Measurements from ENCODE around the gene DCDC1. TPM values are rescaled to one million over a fixed set of nuclear protein-coding genes. Genes with fewer than 3 reads are reported as not detected.

DCDC1 gene
- total RNA-seq, 4 donors from 2014 or later: 0.17 TPM; not detected in 3

GRCh38 chr11:31005202-31005601 lies 364.3 kb downstream of the DCDC1 start:
- Histone ChIP-seq H3K27me3 (no peaks in the 10 kb centered on the region), H3K36me3 (no peaks in the 10 kb centered on the region), H3K4me3 (no peak overlapping the region), H3K9me3 (no peaks in the 10 kb centered on the region), H3K27ac (replicated peaks in 1 of 4) (no peak overlapping the region), H3K4me1 (no peaks in the 10 kb centered on the region)
- 81% methylated on average over 1 of the region's 1 CpG for WGBS
- intact Hi-C loops (cut with DNase I): no loop called here
- TF ChIP-seq CTCF (IDR thresholded peaks at IDR 0.05): no peak
- no peak for TF ChIP-seq EP300 (IDR thresholded peaks at IDR 0.05)
- TF ChIP-seq POLR2AphosphoS5 (IDR thresholded peaks at IDR 0.05): no peak
- TF ChIP-seq POLR2A (IDR thresholded peaks at IDR 0.05; ENCODE audit: low read depth): no peak
- no peak for DNase-seq (ENCODE audit: extremely low spot score)

- no peaks in the 10 kb centered on the region for H3K9me3 ChIP-seq
- intact Hi-C loops (cut with DNase I): no loop called here
- H3K27ac ChIP-seq (replicated peaks in 1 of 4): no peak overlapping the region
- no peak for DNase-seq (ENCODE audit: extremely low spot score)
- no peak overlapping the region for H3K4me3 ChIP-seq
- no peak for TF ChIP-seq EP300 (IDR thresholded peaks at IDR 0.05)
- TF ChIP-seq CTCF (IDR thresholded peaks at IDR 0.05): no peak
- no peak for TF ChIP-seq POLR2AphosphoS5 (IDR thresholded peaks at IDR 0.05)
- H3K27me3 ChIP-seq: no peaks in the 10 kb centered on the region
- no peaks in the 10 kb centered on the region for H3K4me1 ChIP-seq
- no peaks in the 10 kb centered on the region for H3K36me3 ChIP-seq
- 22% methylated on average over 3 of the region's 3 CpGs for WGBS
Observed at GRCh38 chr11:31001427-31001826, 368.1 kb downstream of the DCDC1 start.

- intact Hi-C loops (cut with DNase I): no loop called here
- DNase-seq (ENCODE audit: extremely low spot score): no peak
- Histone ChIP-seq H3K27me3 (no peaks in the 10 kb centered on the region), H3K27ac (replicated peaks in 1 of 4) (no peak overlapping the region), H3K36me3 (no peaks in the 10 kb centered on the region), H3K9me3 (no peaks in the 10 kb centered on the region), H3K4me3 (no peak overlapping the region), H3K4me1 (no peaks in the 10 kb centered on the region)
- no peak for TF ChIP-seq CTCF (IDR thresholded peaks at IDR 0.05)
- TF ChIP-seq EP300 (IDR thresholded peaks at IDR 0.05): no peak
- TF ChIP-seq POLR2A (IDR thresholded peaks at IDR 0.05; ENCODE audit: low read depth): no peak
- TF ChIP-seq POLR2AphosphoS5 (IDR thresholded peaks at IDR 0.05): no peak
Observed at GRCh38 chr11:31000381-31000780, 369.2 kb downstream of the DCDC1 start.

DNA sequence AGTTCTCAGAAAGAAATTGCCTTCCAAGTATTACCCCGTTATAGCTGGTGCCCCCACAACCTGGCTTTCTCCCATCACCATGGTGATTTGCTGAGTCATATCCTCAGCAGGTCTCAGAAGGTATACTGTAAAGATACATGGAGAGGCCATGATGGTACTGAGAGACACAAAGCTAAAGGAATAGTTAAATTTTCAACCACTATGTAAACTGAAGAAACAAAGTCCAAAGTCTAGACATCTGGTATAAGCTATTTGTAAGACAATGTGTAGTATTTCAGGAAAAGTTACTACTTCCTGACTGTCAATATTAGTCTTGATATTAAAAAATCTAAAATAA lies 377.1 kb downstream of the DCDC1 start:
- no peak for DNase-seq (ENCODE audit: extremely low spot score)
- Histone ChIP-seq H3K4me3 (no peak overlapping the region), H3K4me1 (no peaks in the 10 kb centered on the region), H3K27ac (replicated peaks in 1 of 4) (no peak overlapping the region), H3K9me3 (no peaks in the 10 kb centered on the region), H3K36me3 (no peaks in the 10 kb centered on the region), H3K27me3 (no peaks in the 10 kb centered on the region)
- TF ChIP-seq EP300 (IDR thresholded peaks at IDR 0.05) (no peak), CTCF (IDR thresholded peaks at IDR 0.05) (no peak), POLR2A (IDR thresholded peaks at IDR 0.05; ENCODE audit: low read depth) (no peak)
- intact Hi-C loops (cut with DNase I): no loop called here
- 46% methylated on average over 1 of the region's 1 CpG for WGBS

- Histone ChIP-seq H3K9me3 (no peaks in the 10 kb centered on the region), H3K36me3 (no peaks in the 10 kb centered on the region), H3K4me1 (no peaks in the 10 kb centered on the region), H3K27me3 (no peaks in the 10 kb centered on the region), H3K27ac (replicated peaks in 1 of 4) (no peak overlapping the region), H3K4me3 (no peak overlapping the region)
- intact Hi-C loops (cut with DNase I): no loop called here
- DNase-seq (ENCODE audit: extremely low spot score): no peak
- 85% methylated on average over 2 of the region's 2 CpGs for WGBS
- TF ChIP-seq CTCF (IDR thresholded peaks at IDR 0.05) (no peak), POLR2A (IDR thresholded peaks at IDR 0.05; ENCODE audit: low read depth) (no peak), EP300 (IDR thresholded peaks at IDR 0.05) (no peak), POLR2AphosphoS5 (IDR thresholded peaks at IDR 0.05) (no peak)
Observed at GRCh38 chr11:30991802-30992512, 377.6 kb downstream of the DCDC1 start.

All from esophagus muscularis mucosa (tissue), 4 donors.